ENCODE measurements around the gene NDFIP1. TPM values are rescaled to one million over a fixed set of nuclear protein-coding genes. Genes with fewer than 3 reads are reported as not detected.
A peak's percentile ranks its signal among the peaks of the same experiment; 100 is the strongest.

NDFIP1 gene
- total and polyA plus RNA-seq, 5 donors from 2014 or later: 68.2 to 109 (median 80.5) TPM

DNA sequence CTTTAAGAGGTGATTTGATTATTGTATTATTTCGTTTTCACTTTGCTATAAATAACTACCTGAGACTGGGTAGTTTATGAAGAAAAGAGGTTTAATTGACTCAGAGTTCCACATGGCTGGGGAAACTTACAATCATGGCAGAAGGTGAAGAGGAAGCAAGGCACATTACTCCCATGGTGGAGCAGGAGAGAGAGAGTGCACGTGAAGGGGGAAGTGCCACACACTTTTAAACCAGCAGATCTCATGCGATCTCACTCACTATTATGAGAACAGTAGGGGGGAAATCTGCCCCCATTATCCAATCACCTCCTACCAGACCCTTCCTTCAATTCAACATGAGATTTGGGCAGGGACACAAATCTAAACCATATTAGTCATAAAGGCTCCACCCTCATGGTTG lies 36.1 kb upstream of the NDFIP1 start:
- no peak overlapping the region for H3K4me3 ChIP-seq (ENCODE audit: low read depth, low read length)
- no peaks in the 10 kb centered on the region for H3K4me1 ChIP-seq (ENCODE audit: control insufficient read depth, insufficient read depth, low read length, poor library complexity, severe bottlenecking)
- no peak overlapping the region for H3K27ac ChIP-seq (ENCODE audit: insufficient read depth, low read length, poor library complexity, severe bottlenecking)
- H3K27me3 ChIP-seq (ENCODE audit: control insufficient read depth, insufficient read depth, low read length): no peaks in the 10 kb centered on the region
- Mint-ChIP-seq H3K36me3 (no peaks in the 10 kb centered on the region), H3K27ac (no peak overlapping the region), H3K4me1 (peaks cover 5 to 16% (median 7%) of the 10 kb centered on the region in 4 donors), H3K27me3 (no peaks in the 10 kb centered on the region), H3K9me3 (no peaks in the 10 kb centered on the region), H3K4me3 (no peak overlapping the region)
- H3K9me3 ChIP-seq (ENCODE audit: control insufficient read depth in 2 of 2, low read length in 2 of 2): no peaks in the 10 kb centered on the region
- no peaks in the 10 kb centered on the region for H3K36me3 ChIP-seq (ENCODE audit: control insufficient read depth, insufficient read depth, low read length)
- ATAC-seq (ENCODE audit: low read depth in 2 of 2) (no peak), DNase-seq (no peak)

DNA sequence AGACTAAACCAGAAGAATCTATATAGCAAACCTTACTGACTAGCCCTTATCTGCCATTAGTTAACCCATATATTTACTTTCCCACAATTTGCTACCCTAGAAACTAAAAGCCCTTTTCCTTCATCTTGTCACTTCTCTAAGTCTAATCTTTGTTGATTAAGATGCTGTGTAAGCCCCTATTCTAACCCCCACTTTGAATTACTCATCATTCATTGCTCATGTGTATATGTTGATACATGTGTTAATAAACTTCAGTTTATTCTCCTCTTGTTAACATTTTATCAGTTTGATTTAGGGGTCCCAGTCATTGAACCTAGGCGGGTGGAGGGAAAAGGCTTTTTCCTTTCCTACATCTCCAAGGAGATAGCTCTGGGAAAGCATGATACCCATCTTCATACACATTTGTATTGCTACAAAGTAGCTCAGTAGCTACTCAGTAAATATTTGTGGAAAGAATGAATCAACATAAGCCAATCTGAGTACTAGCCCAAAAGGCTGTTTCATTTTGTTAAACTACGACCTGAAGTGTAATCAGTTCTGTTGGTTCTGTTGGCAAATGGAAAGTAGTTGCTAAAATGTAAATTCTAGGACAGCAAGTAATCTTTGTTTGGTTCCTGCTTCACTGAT lies 35.1 kb upstream of the NDFIP1 start:
- ATAC-seq (ENCODE audit: low read depth in 2 of 2) (no peak), DNase-seq (no peak)
- Mint-ChIP-seq H3K4me3 (no peak overlapping the region), H3K4me1 (peaks cover 5 to 16% (median 7%) of the 10 kb centered on the region in 4 donors), H3K36me3 (no peaks in the 10 kb centered on the region), H3K27ac (peak overlapping the region in 1 of 3 donors; percentile 43), H3K9me3 (no peaks in the 10 kb centered on the region), H3K27me3 (no peaks in the 10 kb centered on the region)
- Histone ChIP-seq H3K27me3 (ENCODE audit: control insufficient read depth, insufficient read depth, low read length) (no peaks in the 10 kb centered on the region), H3K4me3 (ENCODE audit: low read depth, low read length) (no peak overlapping the region), H3K27ac (ENCODE audit: insufficient read depth, low read length, poor library complexity, severe bottlenecking) (no peak overlapping the region), H3K9me3 (ENCODE audit: control insufficient read depth in 2 of 2, low read length in 2 of 2) (no peaks in the 10 kb centered on the region), H3K36me3 (ENCODE audit: control insufficient read depth, insufficient read depth, low read length) (no peaks in the 10 kb centered on the region), H3K4me1 (ENCODE audit: control insufficient read depth, insufficient read depth, low read length, poor library complexity, severe bottlenecking) (no peaks in the 10 kb centered on the region)

DNA sequence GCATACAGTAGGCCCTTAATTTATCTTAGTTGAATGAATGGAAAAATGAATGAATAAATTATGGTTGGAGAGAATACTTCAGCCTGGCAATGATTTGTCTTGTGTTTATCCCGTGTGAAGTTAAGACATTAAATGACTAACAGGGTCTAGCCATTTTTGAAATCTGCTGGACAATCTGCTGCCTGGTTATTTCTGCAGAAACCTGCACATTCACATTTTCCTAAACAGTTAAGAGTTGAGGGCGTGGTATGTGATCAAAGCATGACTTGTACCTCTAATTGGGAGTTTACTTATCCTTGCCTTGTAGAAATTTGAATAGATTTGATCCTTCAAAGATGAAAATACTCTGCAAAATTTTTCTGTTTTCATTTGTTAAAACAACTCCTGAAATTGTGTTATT lies 34.6 kb upstream of the NDFIP1 start:
- no peaks in the 10 kb centered on the region for H3K4me1 ChIP-seq (ENCODE audit: control insufficient read depth, insufficient read depth, low read length, poor library complexity, severe bottlenecking)
- H3K4me1 Mint-ChIP-seq: peaks cover 5 to 16% (median 7%) of the 10 kb centered on the region in 4 donors
- no peaks in the 10 kb centered on the region for H3K36me3 ChIP-seq (ENCODE audit: control insufficient read depth, insufficient read depth, low read length)
- H3K27ac ChIP-seq (ENCODE audit: insufficient read depth, low read length, poor library complexity, severe bottlenecking): no peak overlapping the region
- DNase-seq: no peak
- no peak overlapping the region for H3K4me3 Mint-ChIP-seq
- H3K9me3 Mint-ChIP-seq: no peaks in the 10 kb centered on the region
- no peak for ATAC-seq (ENCODE audit: low read depth in 2 of 2)
- H3K27ac Mint-ChIP-seq: peak overlapping the region in 1 of 3 donors; percentile 32
- no peak overlapping the region for H3K4me3 ChIP-seq (ENCODE audit: low read depth, low read length)
- no peaks in the 10 kb centered on the region for H3K36me3 Mint-ChIP-seq
- no peaks in the 10 kb centered on the region for H3K27me3 ChIP-seq (ENCODE audit: control insufficient read depth, insufficient read depth, low read length)
- H3K27me3 Mint-ChIP-seq: no peaks in the 10 kb centered on the region
- no peaks in the 10 kb centered on the region for H3K9me3 ChIP-seq (ENCODE audit: control insufficient read depth in 2 of 2, low read length in 2 of 2)

DNA sequence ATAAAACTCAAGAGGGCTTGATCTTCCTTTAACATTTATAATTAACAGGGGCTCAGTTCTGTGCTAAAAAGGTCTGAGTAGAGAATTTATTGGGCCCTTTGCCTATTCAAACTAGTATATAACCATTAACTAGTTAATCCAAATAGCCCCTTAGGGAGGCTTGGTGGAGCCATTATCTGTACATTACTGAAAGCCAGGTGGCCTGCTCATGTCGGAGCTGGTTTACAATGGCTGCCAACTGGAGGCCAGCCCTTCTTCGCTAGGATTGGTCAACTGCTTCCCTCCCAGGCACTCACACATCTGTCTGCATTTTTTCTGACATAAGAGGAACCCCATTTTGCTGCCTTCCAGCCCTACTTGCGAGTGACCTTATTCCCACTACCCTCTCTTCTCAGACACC lies 30.4 kb upstream of the NDFIP1 start:
- H3K4me3 ChIP-seq (ENCODE audit: low read depth, low read length): no peak overlapping the region
- no peak overlapping the region for H3K27ac ChIP-seq (ENCODE audit: insufficient read depth, low read length, poor library complexity, severe bottlenecking)
- H3K9me3 Mint-ChIP-seq: no peaks in the 10 kb centered on the region
- peaks cover 0 to 6% (median 2%) of the 10 kb centered on the region in 4 donors for H3K4me1 Mint-ChIP-seq
- no peaks in the 10 kb centered on the region for H3K36me3 ChIP-seq (ENCODE audit: control insufficient read depth, insufficient read depth, low read length)
- H3K4me3 Mint-ChIP-seq: no peak overlapping the region
- no peaks in the 10 kb centered on the region for H3K27me3 ChIP-seq (ENCODE audit: control insufficient read depth, insufficient read depth, low read length)
- no peak overlapping the region for H3K27ac Mint-ChIP-seq
- DNase-seq: no peak
- no peaks in the 10 kb centered on the region for H3K9me3 ChIP-seq (ENCODE audit: control insufficient read depth in 2 of 2, low read length in 2 of 2)
- no peaks in the 10 kb centered on the region for H3K36me3 Mint-ChIP-seq
- ATAC-seq (ENCODE audit: low read depth in 2 of 2): no peak
- no peaks in the 10 kb centered on the region for H3K27me3 Mint-ChIP-seq
- no peaks in the 10 kb centered on the region for H3K4me1 ChIP-seq (ENCODE audit: control insufficient read depth, insufficient read depth, low read length, poor library complexity, severe bottlenecking)

DNA sequence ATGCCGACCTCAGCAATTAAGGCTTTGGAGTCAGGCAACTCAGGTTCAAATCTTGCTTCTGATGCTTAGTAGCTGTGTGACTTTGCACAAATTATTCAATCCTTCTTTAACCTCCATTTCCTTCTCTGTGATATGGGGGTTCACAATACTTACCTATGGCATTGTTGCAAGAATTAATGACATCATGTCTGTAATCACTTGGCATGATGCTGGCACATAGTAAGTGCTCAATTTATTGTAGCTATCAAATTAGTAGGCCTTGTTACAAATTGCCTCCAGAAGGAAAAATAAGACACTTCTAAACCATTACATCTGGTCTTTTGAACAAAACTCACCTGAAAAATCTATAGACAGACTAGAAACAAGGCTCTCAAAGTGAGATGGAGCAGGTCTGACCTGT lies 29.9 kb upstream of the NDFIP1 start:
- H3K27ac ChIP-seq (ENCODE audit: insufficient read depth, low read length, poor library complexity, severe bottlenecking): no peak overlapping the region
- ATAC-seq (ENCODE audit: low read depth in 2 of 2): no peak
- no peak overlapping the region for H3K4me3 ChIP-seq (ENCODE audit: low read depth, low read length)
- no peaks in the 10 kb centered on the region for H3K9me3 ChIP-seq (ENCODE audit: control insufficient read depth in 2 of 2, low read length in 2 of 2)
- peaks cover 0 to 6% (median 2%) of the 10 kb centered on the region in 4 donors for H3K4me1 Mint-ChIP-seq
- H3K27me3 Mint-ChIP-seq: no peaks in the 10 kb centered on the region
- H3K27me3 ChIP-seq (ENCODE audit: control insufficient read depth, insufficient read depth, low read length): no peaks in the 10 kb centered on the region
- no peaks in the 10 kb centered on the region for H3K36me3 Mint-ChIP-seq
- H3K9me3 Mint-ChIP-seq: no peaks in the 10 kb centered on the region
- no peaks in the 10 kb centered on the region for H3K4me1 ChIP-seq (ENCODE audit: control insufficient read depth, insufficient read depth, low read length, poor library complexity, severe bottlenecking)
- no peak overlapping the region for H3K27ac Mint-ChIP-seq
- H3K36me3 ChIP-seq (ENCODE audit: control insufficient read depth, insufficient read depth, low read length): no peaks in the 10 kb centered on the region
- H3K4me3 Mint-ChIP-seq: no peak overlapping the region
- no peak for DNase-seq

DNA sequence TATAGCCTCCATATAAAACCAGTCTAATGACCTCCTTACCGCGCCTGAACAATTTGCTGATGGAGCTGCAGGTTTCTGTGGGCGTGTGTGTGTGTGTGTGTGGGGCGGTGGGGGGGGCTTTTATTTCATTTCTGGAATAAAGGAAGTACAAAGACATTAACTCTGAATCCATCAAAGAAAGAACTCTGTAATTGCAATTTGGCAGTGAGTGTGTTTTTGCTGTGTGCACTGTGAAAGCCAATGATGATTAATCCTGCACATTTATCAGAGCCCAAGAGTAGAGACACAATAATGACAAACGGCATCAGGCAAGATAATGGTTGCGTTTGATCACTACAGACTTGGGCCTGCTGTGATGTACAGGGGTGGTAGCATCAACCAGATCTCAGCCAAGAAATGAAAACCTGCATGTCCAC lies 29.3 kb upstream of the NDFIP1 start:
- no peak for DNase-seq
- Histone ChIP-seq H3K4me3 (ENCODE audit: low read depth, low read length) (no peak overlapping the region), H3K36me3 (ENCODE audit: control insufficient read depth, insufficient read depth, low read length) (no peaks in the 10 kb centered on the region), H3K27me3 (ENCODE audit: control insufficient read depth, insufficient read depth, low read length) (no peaks in the 10 kb centered on the region), H3K27ac (ENCODE audit: insufficient read depth, low read length, poor library complexity, severe bottlenecking) (no peak overlapping the region), H3K9me3 (ENCODE audit: control insufficient read depth in 2 of 2, low read length in 2 of 2) (no peaks in the 10 kb centered on the region), H3K4me1 (ENCODE audit: control insufficient read depth, insufficient read depth, low read length, poor library complexity, severe bottlenecking) (no peaks in the 10 kb centered on the region)
- Mint-ChIP-seq H3K36me3 (no peaks in the 10 kb centered on the region), H3K27me3 (no peaks in the 10 kb centered on the region), H3K4me3 (no peak overlapping the region), H3K9me3 (no peaks in the 10 kb centered on the region), H3K4me1 (peaks cover 0 to 4% (median 2%) of the 10 kb centered on the region in 4 donors), H3K27ac (no peak overlapping the region)
- ATAC-seq (ENCODE audit: low read depth in 2 of 2): no peak

DNA sequence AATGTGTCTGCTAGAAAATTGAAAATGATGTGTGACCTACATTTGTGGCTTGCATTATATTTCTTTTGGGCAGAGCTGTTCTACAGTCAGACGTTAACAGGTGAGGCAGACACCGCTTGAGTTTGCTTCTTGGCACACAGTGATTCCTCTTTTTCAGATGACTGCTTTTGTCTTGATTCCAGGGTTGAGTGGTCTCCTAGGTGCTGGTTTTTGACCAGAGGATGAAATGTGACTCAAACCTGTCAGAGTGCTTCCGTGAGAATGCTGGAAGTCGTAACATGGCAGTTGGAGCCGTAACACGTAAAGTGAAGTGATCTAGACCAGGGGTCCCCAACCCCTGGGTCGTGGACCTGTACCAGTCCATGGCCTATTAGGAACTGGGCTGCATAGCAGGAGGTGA lies 28.3 kb upstream of the NDFIP1 start:
- no peak overlapping the region for H3K27ac ChIP-seq (ENCODE audit: insufficient read depth, low read length, poor library complexity, severe bottlenecking)
- H3K36me3 ChIP-seq (ENCODE audit: control insufficient read depth, insufficient read depth, low read length): no peaks in the 10 kb centered on the region
- no peaks in the 10 kb centered on the region for H3K27me3 ChIP-seq (ENCODE audit: control insufficient read depth, insufficient read depth, low read length)
- no peaks in the 10 kb centered on the region for H3K9me3 Mint-ChIP-seq
- no peaks in the 10 kb centered on the region for H3K9me3 ChIP-seq (ENCODE audit: control insufficient read depth in 2 of 2, low read length in 2 of 2)
- H3K4me1 Mint-ChIP-seq: peaks cover 0 to 4% (median 2%) of the 10 kb centered on the region in 4 donors
- peak overlapping the region in 1 of 3 donors; percentile 16 for H3K27ac Mint-ChIP-seq
- no peaks in the 10 kb centered on the region for H3K36me3 Mint-ChIP-seq
- no peaks in the 10 kb centered on the region for H3K4me1 ChIP-seq (ENCODE audit: control insufficient read depth, insufficient read depth, low read length, poor library complexity, severe bottlenecking)
- H3K27me3 Mint-ChIP-seq: no peaks in the 10 kb centered on the region
- DNase-seq (no peak), ATAC-seq (ENCODE audit: low read depth in 2 of 2) (no peak)
- no peak overlapping the region for H3K4me3 Mint-ChIP-seq
- H3K4me3 ChIP-seq (ENCODE audit: low read depth, low read length): no peak overlapping the region

DNA sequence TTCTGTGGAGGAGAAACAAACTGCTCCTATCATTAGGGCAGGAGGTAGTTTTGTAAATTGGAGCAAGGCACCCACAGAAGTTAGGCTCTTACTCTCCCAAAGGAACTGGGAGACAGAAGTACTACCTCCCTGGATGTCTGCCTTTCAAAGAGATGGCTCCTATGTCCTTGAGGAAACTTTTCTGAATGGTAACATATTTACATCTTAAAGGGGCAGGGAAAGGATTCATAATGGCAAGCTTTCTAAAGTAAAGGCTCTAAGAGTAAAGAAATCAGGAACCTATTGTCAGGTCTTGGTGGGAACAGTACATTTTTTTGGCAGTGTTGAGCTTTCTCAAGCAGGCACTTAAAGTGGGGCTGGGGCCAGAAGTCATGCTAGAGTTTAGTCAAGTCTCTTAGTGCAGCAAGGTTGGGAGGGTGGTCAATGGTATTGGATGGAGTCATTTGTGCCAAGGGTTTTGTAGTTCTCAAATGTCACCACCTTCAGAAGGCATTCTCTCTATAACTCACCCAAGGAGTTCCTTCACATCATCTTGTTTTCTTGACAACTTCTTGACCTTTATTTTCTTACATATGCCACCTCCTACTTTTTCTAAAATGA lies 26.3 kb upstream of the NDFIP1 start:
- peak overlapping the region in 1 of 3 donors; percentile 28 for H3K27ac Mint-ChIP-seq

More for the DNA sequence above, 26.3 kb upstream of the NDFIP1 start:
- no peaks in the 10 kb centered on the region for H3K36me3 ChIP-seq (ENCODE audit: control insufficient read depth, insufficient read depth, low read length)
- no peak overlapping the region for H3K4me3 ChIP-seq (ENCODE audit: low read depth, low read length)
- no peak overlapping the region for H3K4me3 Mint-ChIP-seq
- H3K27me3 Mint-ChIP-seq: peaks cover 4% of the 10 kb centered on the region
- DNase-seq (no peak), ATAC-seq (ENCODE audit: low read depth in 2 of 2) (no peak)
- H3K36me3 Mint-ChIP-seq: no peaks in the 10 kb centered on the region
- H3K4me1 Mint-ChIP-seq: peaks cover under 1 to 10% (median 5%) of the 10 kb centered on the region in 4 donors
- H3K27ac ChIP-seq (ENCODE audit: insufficient read depth, low read length, poor library complexity, severe bottlenecking): no peak overlapping the region
- no peaks in the 10 kb centered on the region for H3K4me1 ChIP-seq (ENCODE audit: control insufficient read depth, insufficient read depth, low read length, poor library complexity, severe bottlenecking)
- H3K27me3 ChIP-seq (ENCODE audit: control insufficient read depth, insufficient read depth, low read length): no peaks in the 10 kb centered on the region
- H3K9me3 ChIP-seq (ENCODE audit: control insufficient read depth in 2 of 2, low read length in 2 of 2): no peaks in the 10 kb centered on the region
- no peaks in the 10 kb centered on the region for H3K9me3 Mint-ChIP-seq

Measured in CD4-positive, CD25-positive, alpha-beta regulatory T cell (primary cell).